GM12878 (cell line): Measurements from ENCODE around the gene RSPO3.

Source experiments
- CHD4 ChIP-seq: fragments of 200-600 bp; sonication (generic); IDR thresholded peaks from 2 replicates; pipeline ENCODE4 v1.6.1; 2016; ENCODE audit warnings: mild to moderate bottlenecking
- EZH2 ChIP-seq: IDR thresholded peaks from 2 replicates; pipeline ENCODE4 v1.6.1; 2012; ENCODE audit warnings: low read depth, mild to moderate bottlenecking, control low read depth, inconsistent platforms, low read length, borderline replicate concordance; ENCODE audit not compliant: control insufficient read depth
- KAT2A ChIP-seq: conservative IDR thresholded peaks from 2 replicates; pipeline ENCODE4 v1.6.1; 2011; ENCODE audit warnings: low read depth, low read length; ENCODE audit not compliant: control insufficient read depth
- SMC3 ChIP-seq: IDR thresholded peaks from 2 replicates; pipeline ENCODE4 v1.6.1; 2011; ENCODE audit warnings: low read length, improper control_type of control experiment, borderline replicate concordance
- TF ChIP-seq, protein P1 (sequence below), 3 experiments: IDR thresholded peaks in 2 of 3; conservative IDR thresholded peaks in 1 of 3; 2 replicates each; pipeline ENCODE4 v1.5.1; 2011; ENCODE audit warnings: low read depth in 3 of 3, low read length in 3 of 3, mild to moderate bottlenecking in 3 of 3, control low read depth in 2 of 3, moderate library complexity in 2 of 3, inconsistent platforms in 1 of 3, mixed read lengths in 1 of 3; ENCODE audit not compliant: control insufficient read depth in 2 of 3, insufficient read depth in 1 of 3; ENCODE audit errors: extremely low read depth in 1 of 3

DNA sequence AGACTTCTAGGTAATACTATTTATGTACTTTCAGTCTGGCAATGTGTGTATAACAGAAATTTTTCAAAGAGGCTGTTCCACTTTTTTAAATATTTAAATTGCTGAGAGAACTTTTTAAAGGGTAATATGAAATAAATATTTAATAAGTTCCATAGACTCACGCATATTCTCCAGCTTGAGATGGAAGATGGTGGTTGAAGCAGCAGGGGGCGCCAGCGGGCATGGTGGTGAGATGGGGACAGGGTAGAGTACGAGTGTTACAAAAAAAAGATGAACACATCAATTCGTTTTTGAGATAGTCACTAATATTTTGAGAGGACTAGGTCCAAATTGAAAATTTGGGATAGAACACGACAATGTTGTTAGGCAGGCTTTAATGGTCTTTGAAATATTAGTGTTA is 68.4 kb downstream of the RSPO3 start:
- TF ChIP-seq EZH2 = no peak
- TF ChIP-seq, protein P1, sequence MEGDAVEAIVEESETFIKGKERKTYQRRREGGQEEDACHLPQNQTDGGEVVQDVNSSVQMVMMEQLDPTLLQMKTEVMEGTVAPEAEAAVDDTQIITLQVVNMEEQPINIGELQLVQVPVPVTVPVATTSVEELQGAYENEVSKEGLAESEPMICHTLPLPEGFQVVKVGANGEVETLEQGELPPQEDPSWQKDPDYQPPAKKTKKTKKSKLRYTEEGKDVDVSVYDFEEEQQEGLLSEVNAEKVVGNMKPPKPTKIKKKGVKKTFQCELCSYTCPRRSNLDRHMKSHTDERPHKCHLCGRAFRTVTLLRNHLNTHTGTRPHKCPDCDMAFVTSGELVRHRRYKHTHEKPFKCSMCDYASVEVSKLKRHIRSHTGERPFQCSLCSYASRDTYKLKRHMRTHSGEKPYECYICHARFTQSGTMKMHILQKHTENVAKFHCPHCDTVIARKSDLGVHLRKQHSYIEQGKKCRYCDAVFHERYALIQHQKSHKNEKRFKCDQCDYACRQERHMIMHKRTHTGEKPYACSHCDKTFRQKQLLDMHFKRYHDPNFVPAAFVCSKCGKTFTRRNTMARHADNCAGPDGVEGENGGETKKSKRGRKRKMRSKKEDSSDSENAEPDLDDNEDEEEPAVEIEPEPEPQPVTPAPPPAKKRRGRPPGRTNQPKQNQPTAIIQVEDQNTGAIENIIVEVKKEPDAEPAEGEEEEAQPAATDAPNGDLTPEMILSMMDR (IDR thresholded peaks at IDR 0.05 in 2 of 3, conservative IDR thresholded peaks at IDR 0.05 in 1 of 3; ENCODE audit: control insufficient read depth in 2 of 3, extremely low read depth in 1 of 3, insufficient read depth in 1 of 3, low read depth in 3 of 3, low read length in 3 of 3) = peak; percentile 58 to 67 (median 67)
- no peak for TF ChIP-seq KAT2A
- peak; percentile 54 for TF ChIP-seq SMC3
- no peak for TF ChIP-seq CHD4
